IgD-negative memory B cell (primary cell): ENCODE data around the gene CORO2B. TPM values are rescaled to one million over a fixed set of nuclear protein-coding genes. Genes with fewer than 3 reads are reported as not detected.
A peak's percentile ranks its signal among the peaks of the same experiment; 100 is the strongest.
"Not testable (repeated sequence)": the region's sequence is repeated elsewhere in the genome, so short reads cannot be mapped to it uniquely, and the experiment has no call there.

ENCODE experiments used
- H3K27ac Mint-ChIP-seq, 3 donors: one replicate each; pipeline ENCODE4 v1.8.0; 2020 to 2022; ENCODE audit warnings: mild to moderate bottlenecking in 3 of 3, mixed read lengths in 3 of 3, moderate library complexity in 1 of 3
- H3K27me3 Mint-ChIP-seq: one replicate; pipeline ENCODE4 v1.8.0; 2021; ENCODE audit warnings: mixed read lengths
- H3K36me3 Mint-ChIP-seq: one replicate; pipeline ENCODE4 v1.8.0; 2020; ENCODE audit warnings: mild to moderate bottlenecking, mixed read lengths
- H3K4me1 Mint-ChIP-seq, 3 donors: one replicate each; pipeline ENCODE4 v1.8.0; 2020 to 2022; ENCODE audit warnings: mixed read lengths in 3 of 3, mild to moderate bottlenecking in 1 of 3
- H3K4me3 Mint-ChIP-seq, 4 donors: one replicate each; pipeline ENCODE4 v1.8.0; 2020 to 2022; ENCODE audit warnings: mild to moderate bottlenecking in 4 of 4, mixed read lengths in 4 of 4, moderate library complexity in 3 of 4
- H3K9me3 Mint-ChIP-seq, 3 donors: one replicate each; pipeline ENCODE4 v1.8.0; 2020 to 2021; ENCODE audit warnings: mixed read lengths in 3 of 3, mild to moderate bottlenecking in 1 of 3
- polyA plus RNA-seq: library from polyadenylated mRNA; unstranded; fragments of 300-500 nt; fragmentation: Illumina TruSeq; gene quantifications from one replicate; pipeline ENCODE4 v1.2.3, GENCODE V29; 2021

The CORO2B gene
- polyA plus RNA-seq, 1 donor from 2014 or later: 0.94 TPM

DNA sequence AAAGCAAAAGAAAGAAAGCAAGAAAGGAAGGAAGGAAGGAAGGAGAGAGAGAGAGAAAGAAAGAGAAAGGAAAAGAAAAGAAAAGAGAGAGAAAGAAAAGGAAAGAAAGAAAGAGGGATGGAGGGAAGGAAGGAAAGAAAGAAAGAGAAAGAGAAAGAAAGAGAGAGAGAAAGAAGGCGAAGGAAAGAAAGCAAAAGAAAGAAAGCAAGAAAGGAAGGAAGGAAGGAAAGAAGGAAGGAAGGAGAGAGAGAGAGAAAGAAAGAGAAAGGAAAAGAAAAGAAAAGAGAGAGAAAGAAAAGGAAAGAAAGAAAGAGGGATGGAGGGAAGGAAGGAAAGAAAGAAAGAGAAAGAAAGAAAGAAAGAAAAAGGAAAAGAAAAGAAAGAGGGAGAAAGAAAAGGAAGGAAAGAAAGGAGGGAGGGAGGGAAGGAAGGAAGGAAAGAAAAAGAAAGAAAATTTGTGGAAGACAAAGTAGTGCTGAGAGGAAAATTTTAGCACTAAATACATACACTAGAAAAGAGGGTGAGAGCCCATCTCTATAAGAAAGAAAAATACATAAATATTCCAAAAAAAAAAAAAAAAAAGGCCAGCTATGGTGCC is 181.3 kb downstream of the CORO2B start:
- H3K27me3 Mint-ChIP-seq, H3K4me3 Mint-ChIP-seq, H3K36me3 Mint-ChIP-seq, H3K27ac Mint-ChIP-seq, H3K9me3 Mint-ChIP-seq, H3K4me1 Mint-ChIP-seq: not testable (repeated sequence)

GRCh38 chr15:68763063-68763462 is 184.3 kb downstream of the CORO2B start:
- Mint-ChIP-seq H3K27me3 (peaks cover 4% of the 10 kb centered on the region), H3K4me3 (no peak overlapping the region), H3K27ac (no peak overlapping the region), H3K4me1 (no peaks in the 10 kb centered on the region), H3K36me3 (no peaks in the 10 kb centered on the region), H3K9me3 (no peaks in the 10 kb centered on the region)

DNA sequence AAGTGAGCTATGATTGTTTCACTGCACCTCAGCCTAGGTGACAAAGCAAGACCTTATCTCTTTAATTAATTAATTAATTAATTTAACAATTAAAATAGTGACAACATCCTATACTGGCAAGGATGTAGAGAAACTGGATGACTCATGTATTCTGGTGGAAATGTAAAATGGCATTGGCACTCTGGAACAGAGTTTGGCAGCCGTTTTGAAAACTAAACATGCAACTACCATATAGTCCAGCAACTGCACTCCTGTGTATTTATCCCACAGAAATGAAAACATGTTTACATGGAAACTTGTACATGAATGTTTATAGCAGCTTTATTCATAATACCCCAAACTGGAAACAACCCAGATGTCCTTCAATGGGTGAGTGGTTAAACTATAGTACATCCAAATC is 185.3 kb downstream of the CORO2B start:
- Mint-ChIP-seq H3K36me3 (no peaks in the 10 kb centered on the region), H3K27ac (no peak overlapping the region), H3K4me3 (no peak overlapping the region), H3K27me3 (peaks cover 4% of the 10 kb centered on the region), H3K9me3 (no peaks in the 10 kb centered on the region), H3K4me1 (no peaks in the 10 kb centered on the region)

GRCh38 chr15:68765602-68766368 is 187.0 kb downstream of the CORO2B start:
- H3K9me3 Mint-ChIP-seq: no peaks in the 10 kb centered on the region
- no peaks in the 10 kb centered on the region for H3K36me3 Mint-ChIP-seq
- H3K27me3 Mint-ChIP-seq: peaks cover 4% of the 10 kb centered on the region
- H3K27ac Mint-ChIP-seq: no peak overlapping the region
- H3K4me3 Mint-ChIP-seq: no peak overlapping the region
- H3K4me1 Mint-ChIP-seq: no peaks in the 10 kb centered on the region

DNA sequence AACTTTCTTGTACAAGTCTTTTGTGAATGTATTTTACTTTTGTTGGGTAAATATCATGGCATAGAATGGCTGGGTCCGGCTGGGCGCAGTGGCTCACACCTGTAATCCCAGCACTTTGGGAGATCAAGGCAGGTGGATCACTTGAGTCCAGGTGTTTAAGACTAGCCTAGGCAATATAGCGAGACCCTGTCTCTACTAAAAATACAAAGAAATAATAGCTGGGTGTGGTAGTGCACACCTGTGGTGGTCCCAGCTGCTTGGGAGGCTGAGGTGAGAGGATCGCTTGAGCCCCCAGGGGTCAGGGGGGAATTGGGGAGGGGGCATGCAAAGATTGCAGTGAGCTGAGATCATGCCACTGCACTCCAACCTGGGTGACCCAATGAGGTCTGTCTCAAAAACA is 189.0 kb downstream of the CORO2B start:
- Mint-ChIP-seq H3K9me3 (no peaks in the 10 kb centered on the region), H3K27me3 (peaks cover 6% of the 10 kb centered on the region), H3K36me3 (no peaks in the 10 kb centered on the region), H3K4me1 (no peaks in the 10 kb centered on the region), H3K27ac (no peak overlapping the region), H3K4me3 (no peak overlapping the region)

GRCh38 chr15:68768321-68768720 is 189.5 kb downstream of the CORO2B start:
- peaks cover 6% of the 10 kb centered on the region for H3K27me3 Mint-ChIP-seq
- H3K4me3 Mint-ChIP-seq: no peak overlapping the region
- no peaks in the 10 kb centered on the region for H3K9me3 Mint-ChIP-seq
- no peaks in the 10 kb centered on the region for H3K36me3 Mint-ChIP-seq
- no peak overlapping the region for H3K27ac Mint-ChIP-seq
- no peaks in the 10 kb centered on the region for H3K4me1 Mint-ChIP-seq

DNA sequence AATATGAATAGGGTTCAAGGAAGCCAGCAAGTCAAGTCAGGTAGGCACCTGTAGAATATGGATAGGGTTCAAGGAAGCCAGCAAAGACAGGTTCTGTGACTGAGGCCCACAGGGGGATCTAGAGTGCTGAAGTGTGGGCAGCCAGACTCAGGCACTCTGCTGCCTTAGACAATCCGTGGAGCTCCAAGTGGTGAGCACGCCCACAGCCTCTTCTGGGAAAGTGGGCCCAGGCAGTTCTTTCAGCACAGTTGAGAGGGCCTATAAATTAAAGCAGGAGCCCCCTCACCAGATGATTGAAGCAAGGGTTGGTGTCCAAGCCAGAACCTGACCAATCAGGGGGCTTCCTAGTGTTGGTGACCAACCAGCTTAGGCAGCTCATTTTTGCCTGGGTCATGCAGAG is 190.9 kb downstream of the CORO2B start:
- Mint-ChIP-seq H3K4me1 (no peaks in the 10 kb centered on the region), H3K4me3 (no peak overlapping the region), H3K27me3 (peaks cover 2% of the 10 kb centered on the region), H3K27ac (no peak overlapping the region), H3K9me3 (no peaks in the 10 kb centered on the region), H3K36me3 (peaks cover 1% of the 10 kb centered on the region)

GRCh38 chr15:68770216-68770615 is 191.4 kb downstream of the CORO2B start:
- no peaks in the 10 kb centered on the region for H3K9me3 Mint-ChIP-seq
- H3K4me1 Mint-ChIP-seq: no peaks in the 10 kb centered on the region
- peaks cover 1% of the 10 kb centered on the region for H3K36me3 Mint-ChIP-seq
- no peak overlapping the region for H3K4me3 Mint-ChIP-seq
- H3K27me3 Mint-ChIP-seq: peaks cover 2% of the 10 kb centered on the region
- H3K27ac Mint-ChIP-seq: no peak overlapping the region

GRCh38 chr15:68773036-68773435 is 194.2 kb downstream of the CORO2B start:
- Mint-ChIP-seq H3K9me3 (no peaks in the 10 kb centered on the region), H3K36me3 (peaks cover 1% of the 10 kb centered on the region), H3K4me3 (no peak overlapping the region)

DNA sequence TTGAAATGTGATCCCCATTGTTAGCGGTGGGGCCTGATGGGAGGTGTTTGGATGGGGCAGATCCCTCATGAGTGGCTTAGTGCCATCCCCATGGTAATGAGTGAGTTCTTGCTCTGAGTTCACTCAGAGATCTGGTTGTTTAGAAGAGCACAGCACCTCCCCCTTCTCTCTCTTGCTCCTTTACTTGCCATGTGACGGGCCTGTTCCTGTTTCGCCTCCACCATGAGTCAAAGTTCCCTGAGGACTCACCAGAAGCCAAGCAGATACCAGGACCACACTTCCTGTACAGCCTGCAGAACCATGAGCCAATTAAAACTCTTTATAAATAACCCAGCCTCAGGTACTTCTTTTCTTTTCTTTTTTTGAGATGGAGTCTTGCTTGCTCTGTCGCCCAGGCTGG is 195.3 kb downstream of the CORO2B start:
- peak overlapping the region in 1 of 3 donors; percentile 33 for H3K27ac Mint-ChIP-seq

More at GRCh38 chr15:68773036-68773435, 194.2 kb downstream of the CORO2B start:
- H3K4me1 Mint-ChIP-seq: no peaks in the 10 kb centered on the region
- no peak overlapping the region for H3K27ac Mint-ChIP-seq
- peaks cover 2% of the 10 kb centered on the region for H3K27me3 Mint-ChIP-seq

DNA sequence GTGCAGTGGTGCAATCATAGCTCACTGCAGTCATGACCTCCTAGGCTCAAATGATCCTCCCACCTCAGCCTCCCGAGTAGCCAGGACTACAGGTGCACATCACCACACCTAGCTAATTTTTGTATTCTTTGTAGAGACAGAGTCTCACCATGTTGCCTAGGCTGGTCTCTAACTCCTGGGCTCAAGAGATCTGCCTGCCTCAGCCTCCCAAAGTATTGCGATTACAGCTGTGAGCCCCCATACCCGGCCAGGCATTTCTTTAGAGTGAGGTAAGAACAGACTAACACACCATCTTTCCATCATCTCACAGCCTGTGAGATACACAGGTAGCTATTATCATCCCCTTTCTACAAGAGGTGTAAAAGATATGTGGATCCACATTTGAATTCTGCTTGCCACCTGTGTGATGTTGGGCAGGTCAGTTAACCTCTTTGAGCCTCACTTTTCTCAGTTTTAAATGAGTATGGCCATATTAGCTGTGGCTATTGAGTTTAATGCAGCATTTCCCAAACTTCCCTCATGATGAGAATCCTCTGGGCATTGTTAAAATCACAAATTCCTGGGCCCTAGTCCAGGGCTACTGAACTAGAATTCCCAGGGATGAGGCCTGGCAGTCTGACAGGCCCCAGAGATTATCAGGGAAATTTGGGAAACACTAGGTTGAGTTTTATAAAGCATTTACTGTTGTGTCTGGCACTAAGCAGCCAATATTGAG is 195.9 kb downstream of the CORO2B start:
- Mint-ChIP-seq H3K4me1 (no peaks in the 10 kb centered on the region), H3K4me3 (no peak overlapping the region), H3K9me3 (no peaks in the 10 kb centered on the region), H3K27me3 (peaks cover 2% of the 10 kb centered on the region), H3K36me3 (peaks cover 1% of the 10 kb centered on the region), H3K27ac (peak overlapping the region in 1 of 3 donors; percentile 33)

More for the DNA sequence above, 195.3 kb downstream of the CORO2B start:
- no peaks in the 10 kb centered on the region for H3K9me3 Mint-ChIP-seq
- H3K27me3 Mint-ChIP-seq: peaks cover 2% of the 10 kb centered on the region
- peaks cover 1% of the 10 kb centered on the region for H3K36me3 Mint-ChIP-seq
- H3K4me1 Mint-ChIP-seq: no peaks in the 10 kb centered on the region
- H3K4me3 Mint-ChIP-seq: no peak overlapping the region

- Mint-ChIP-seq H3K9me3 (no peaks in the 10 kb centered on the region), H3K27ac (no peak overlapping the region), H3K36me3 (peaks cover 1% of the 10 kb centered on the region), H3K27me3 (peaks cover 2% of the 10 kb centered on the region), H3K4me1 (no peaks in the 10 kb centered on the region), H3K4me3 (no peak overlapping the region)
Observed at GRCh38 chr15:68775236-68775577, 196.4 kb downstream of the CORO2B start.

GRCh38 chr15:68775671-68776476 is 197.1 kb downstream of the CORO2B start:
- Mint-ChIP-seq H3K27me3 (peaks cover 2% of the 10 kb centered on the region), H3K9me3 (no peaks in the 10 kb centered on the region), H3K27ac (no peak overlapping the region), H3K4me3 (no peak overlapping the region), H3K4me1 (no peaks in the 10 kb centered on the region), H3K36me3 (peaks cover 1% of the 10 kb centered on the region)

- Mint-ChIP-seq H3K27ac (peak overlapping the region in 2 of 3 donors; percentile 2 to 63), H3K4me3 (no peak overlapping the region), H3K36me3 (peaks cover 1% of the 10 kb centered on the region), H3K27me3 (peaks cover 2% of the 10 kb centered on the region), H3K9me3 (no peaks in the 10 kb centered on the region), H3K4me1 (no peaks in the 10 kb centered on the region)
Observed at GRCh38 chr15:68776477-68777270, 197.9 kb downstream of the CORO2B start.
